Measurements from ENCODE around the gene ZHX3.
"Not testable (repeated sequence)": the region's sequence is repeated elsewhere in the genome, so short reads cannot be mapped to it uniquely, and the experiment has no call there.

ZHX3 gene

DNA sequence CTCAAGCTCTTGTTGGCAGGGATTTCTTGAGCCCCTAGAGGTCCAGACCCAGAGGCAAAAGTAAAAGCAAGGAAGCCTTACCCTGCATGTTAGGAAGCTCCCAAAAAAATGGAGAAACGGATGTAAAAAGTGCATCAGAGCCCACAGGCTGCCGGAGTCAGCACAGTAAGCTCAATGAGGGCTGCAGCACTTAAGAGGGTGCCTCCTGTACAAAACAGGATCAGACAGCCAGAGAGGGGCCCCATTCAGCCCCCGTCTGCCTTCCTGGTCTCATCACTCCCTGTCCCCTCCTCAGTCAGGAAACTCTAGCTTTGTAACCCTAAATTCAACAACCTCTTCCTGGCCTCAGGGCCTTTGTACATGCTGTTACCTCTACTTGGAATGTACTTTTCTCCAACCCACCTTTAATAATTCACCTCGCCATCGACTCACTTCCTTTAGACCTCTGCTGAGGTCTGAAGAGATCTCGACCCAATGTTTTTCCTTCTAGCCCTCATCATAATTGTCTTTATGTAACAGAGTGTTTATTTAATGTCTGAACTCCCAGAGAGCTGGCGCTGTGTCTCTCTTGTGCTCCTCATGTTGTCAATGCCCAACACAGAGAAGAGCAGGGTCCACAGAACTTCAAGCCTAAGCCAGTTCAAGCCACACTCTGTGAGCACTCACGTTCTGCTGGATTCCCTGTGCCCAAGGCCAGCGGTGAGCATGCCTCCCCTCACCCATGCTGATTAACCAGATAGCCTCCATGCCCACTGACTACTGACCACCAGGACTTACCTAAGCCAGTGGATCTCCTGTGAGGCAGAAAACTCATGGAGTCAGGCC, 183.0 kb downstream of the ZHX3 start:
- H3K4me1 ChIP-seq (ENCODE audit: control extremely low read depth in 1 of 4, control insufficient read depth in 4 of 4, insufficient read depth in 4 of 4, low read length in 3 of 4): peaks cover 9 to 33% (median 30%) of the 10 kb centered on the region in 4 experiments
- peaks cover 0 to 20% (median 8%) of the 10 kb centered on the region in 5 experiments for H3K27me3 ChIP-seq (replicated peaks in 2 of 5; ENCODE audit: control insufficient read depth in 4 of 5, insufficient read depth in 5 of 5, low read length in 4 of 5)
- 80% methylated on average over 8 of the region's 9 CpGs for whole genome bisulfite sequencing (ENCODE audit: insufficient coverage)
- no peaks in the 10 kb centered on the region for H3K36me3 ChIP-seq (ENCODE audit: control insufficient read depth in 4 of 4, insufficient read depth in 4 of 4, low read length in 3 of 4)
- CTCF ChIA-PET: interaction anchor here (0.8 to 6.8 kb wide), 24 partner anchors 9 to 392 kb away, joined by 3 to 56 read pairs (median 5); partner anchors contain the start of gene LPIN3
- no peak for DNase-seq
- no peaks in the 10 kb centered on the region for H3K9me3 ChIP-seq (ENCODE audit: control extremely low read depth in 1 of 5, control insufficient read depth in 4 of 5, insufficient read depth in 2 of 5, low read depth in 1 of 5, low read length in 4 of 5)
- no peak overlapping the region for H3K27ac ChIP-seq (ENCODE audit: insufficient read depth in 1 of 2, low read depth in 1 of 2, low read length in 2 of 2, poor library complexity in 1 of 2, severe bottlenecking in 2 of 2)
- POLR2A ChIA-PET: interaction anchor here (0.7 kb wide), 1 partner anchor 22 kb away, joined by 3 read pairs; no protein-coding TSS in a partner anchor
- H3K4me3 ChIP-seq (ENCODE audit: control insufficient read depth in 1 of 7, extremely low read depth in 1 of 7, insufficient read depth in 4 of 7, low read depth in 2 of 7, low read length in 6 of 7): no peak overlapping the region

DNA sequence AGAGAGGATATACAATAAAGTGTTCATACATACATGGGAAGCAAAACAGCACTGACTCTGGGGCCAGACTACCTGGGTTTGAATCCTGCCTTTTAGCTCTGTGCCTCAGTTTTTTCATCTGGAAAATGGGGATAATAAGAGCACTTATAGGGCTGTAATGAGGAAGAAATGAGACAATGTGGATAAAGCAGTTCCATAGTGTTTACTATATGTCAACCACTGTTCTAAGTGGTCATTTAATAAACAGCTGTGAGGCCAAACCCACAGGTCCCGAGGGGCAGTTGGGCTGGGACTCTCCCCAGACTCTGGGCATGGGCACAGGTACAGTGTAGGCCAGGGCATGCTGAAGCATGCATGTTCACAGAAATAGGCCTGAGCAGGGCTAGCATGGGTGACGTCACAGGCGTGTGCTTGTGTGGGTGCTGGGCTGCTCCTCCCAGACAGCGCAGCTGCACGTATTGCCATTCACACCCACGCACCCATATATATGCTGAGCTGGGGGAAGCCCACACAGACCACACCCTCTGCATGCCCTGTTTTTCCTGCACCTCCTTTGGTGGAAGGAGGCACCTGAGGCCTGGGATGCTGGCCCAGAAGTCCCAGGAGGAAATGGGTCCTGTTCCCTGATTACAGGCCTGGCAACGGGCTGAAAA, 183.7 kb downstream of the ZHX3 start:
- 100% methylated on average over 4 of the region's 7 CpGs for WGBS (ENCODE audit: insufficient coverage)
- POLR2A ChIA-PET: no interaction called here
- no peaks in the 10 kb centered on the region for H3K9me3 ChIP-seq (ENCODE audit: control extremely low read depth in 1 of 5, control insufficient read depth in 4 of 5, insufficient read depth in 2 of 5, low read depth in 1 of 5, low read length in 4 of 5)
- H3K4me1 ChIP-seq (ENCODE audit: control extremely low read depth in 1 of 4, control insufficient read depth in 4 of 4, insufficient read depth in 4 of 4, low read length in 3 of 4): peaks cover 4 to 25% (median 24%) of the 10 kb centered on the region in 4 experiments
- CTCF ChIA-PET: interaction anchor here (0.8 to 6.8 kb wide), 9 partner anchors 8 to 205 kb away, joined by 3 to 56 read pairs (median 14); partner anchors contain the start of gene LPIN3
- H3K27ac ChIP-seq (ENCODE audit: insufficient read depth in 1 of 2, low read depth in 1 of 2, low read length in 2 of 2, poor library complexity in 1 of 2, severe bottlenecking in 2 of 2): no peak overlapping the region
- no peaks in the 10 kb centered on the region for H3K36me3 ChIP-seq (ENCODE audit: control insufficient read depth in 4 of 4, insufficient read depth in 4 of 4, low read length in 3 of 4)
- H3K4me3 ChIP-seq (ENCODE audit: control insufficient read depth in 1 of 7, extremely low read depth in 1 of 7, insufficient read depth in 4 of 7, low read depth in 2 of 7, low read length in 6 of 7): no peak overlapping the region
- peaks cover 0 to 20% (median 7%) of the 10 kb centered on the region in 5 experiments for H3K27me3 ChIP-seq (replicated peaks in 2 of 5; ENCODE audit: control insufficient read depth in 4 of 5, insufficient read depth in 5 of 5, low read length in 4 of 5)
- DNase-seq: no peak

DNA sequence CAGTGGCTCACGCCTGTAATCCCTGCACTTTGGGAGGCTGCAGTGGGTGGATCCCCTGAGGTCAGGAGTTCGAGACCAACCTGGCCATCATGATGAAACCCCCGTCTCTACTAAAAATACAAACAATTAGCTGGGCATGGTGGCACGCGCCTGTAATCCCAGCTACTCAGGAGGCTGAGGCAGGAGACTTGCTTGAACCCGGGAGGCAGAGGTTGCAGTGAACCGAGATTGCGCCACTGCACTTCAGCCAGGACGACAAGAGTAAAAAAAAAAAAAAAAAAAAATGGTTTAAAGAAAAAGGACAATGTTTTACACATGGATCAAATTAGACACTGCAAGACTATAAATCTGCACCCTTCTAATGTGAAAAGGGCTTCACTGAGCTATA, 185.1 kb downstream of the ZHX3 start:
- peaks cover 0 to 20% (median 7%) of the 10 kb centered on the region in 5 experiments for H3K27me3 ChIP-seq (replicated peaks in 2 of 5; ENCODE audit: control insufficient read depth in 4 of 5, insufficient read depth in 5 of 5, low read length in 4 of 5)
- H3K27ac ChIP-seq (ENCODE audit: insufficient read depth in 1 of 2, low read depth in 1 of 2, low read length in 2 of 2, poor library complexity in 1 of 2, severe bottlenecking in 2 of 2); H3K4me3 ChIP-seq (ENCODE audit: control insufficient read depth in 1 of 7, extremely low read depth in 1 of 7, insufficient read depth in 4 of 7, low read depth in 2 of 7, low read length in 6 of 7); H3K9me3 ChIP-seq (ENCODE audit: control extremely low read depth in 1 of 5, control insufficient read depth in 4 of 5, insufficient read depth in 2 of 5, low read depth in 1 of 5, low read length in 4 of 5); DNase-seq; H3K36me3 ChIP-seq (ENCODE audit: control insufficient read depth in 4 of 4, insufficient read depth in 4 of 4, low read length in 3 of 4): not testable (repeated sequence)
- CTCF ChIA-PET: interaction anchor here (1.0 to 6.8 kb wide), 3 partner anchors 13 to 164 kb away, joined by 3 to 56 read pairs (median 3); no protein-coding TSS in a partner anchor
- H3K4me1 ChIP-seq (ENCODE audit: control extremely low read depth in 1 of 4, control insufficient read depth in 4 of 4, insufficient read depth in 4 of 4, low read length in 3 of 4): peaks cover 0 to 11% (median 9%) of the 10 kb centered on the region in 4 experiments
- POLR2A ChIA-PET: interaction anchor here (0.6 to 0.7 kb wide), 3 partner anchors 40 to 1754 kb away, joined by 5 to 7 read pairs (median 6); no protein-coding TSS in a partner anchor
- WGBS (ENCODE audit: insufficient coverage): 100% methylated on average over 3 of the region's 9 CpGs

DNA sequence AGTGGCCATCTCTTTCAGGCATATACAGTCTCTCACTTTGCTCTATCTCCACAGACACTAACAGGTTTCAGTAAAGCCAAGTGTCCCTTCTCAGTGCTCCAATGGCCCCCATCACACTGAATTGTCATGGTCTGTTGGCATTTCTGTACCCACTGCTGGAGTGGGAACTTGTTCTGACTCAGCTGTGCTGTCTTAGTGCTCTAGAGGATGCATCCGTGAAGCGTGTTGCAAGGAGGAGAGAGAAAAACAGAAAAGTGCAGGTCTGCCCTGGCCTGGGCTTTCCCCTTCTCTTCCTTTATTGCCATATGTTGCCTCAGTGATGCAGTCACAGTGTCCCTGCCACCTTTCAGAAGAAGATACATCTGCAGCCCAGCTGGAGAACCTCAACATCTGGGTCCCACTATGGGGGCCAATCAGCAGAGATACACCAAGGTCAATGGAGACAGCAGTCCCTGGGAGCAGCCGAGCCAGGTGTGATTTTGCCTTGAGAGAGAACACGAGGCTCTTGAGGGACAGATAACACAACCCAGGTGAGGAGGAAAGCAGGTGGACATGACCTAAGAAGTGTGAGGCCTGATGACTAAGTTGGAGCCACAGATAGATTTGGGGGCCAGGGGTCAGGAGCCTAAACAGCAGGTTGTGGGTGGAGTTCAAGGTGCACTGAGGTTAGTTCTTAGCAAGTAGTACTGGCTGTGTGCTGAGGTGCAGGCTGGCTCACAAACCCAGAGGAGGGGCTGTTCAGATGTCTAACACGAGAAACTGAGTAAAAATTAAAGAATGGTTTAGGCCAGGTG, 185.7 kb downstream of the ZHX3 start:
- Histone ChIP-seq H3K4me3 (ENCODE audit: control insufficient read depth in 1 of 7, extremely low read depth in 1 of 7, insufficient read depth in 4 of 7, low read depth in 2 of 7, low read length in 6 of 7) (no peak overlapping the region), H3K4me1 (ENCODE audit: control extremely low read depth in 1 of 4, control insufficient read depth in 4 of 4, insufficient read depth in 4 of 4, low read length in 3 of 4) (peaks cover 0 to 8% (median 7%) of the 10 kb centered on the region in 4 experiments), H3K9me3 (ENCODE audit: control extremely low read depth in 1 of 5, control insufficient read depth in 4 of 5, insufficient read depth in 2 of 5, low read depth in 1 of 5, low read length in 4 of 5) (no peaks in the 10 kb centered on the region), H3K36me3 (ENCODE audit: control insufficient read depth in 4 of 4, insufficient read depth in 4 of 4, low read length in 3 of 4) (peaks cover 0 to under 1% (median 0%) of the 10 kb centered on the region in 4 experiments), H3K27me3 (replicated peaks in 2 of 5; ENCODE audit: control insufficient read depth in 4 of 5, insufficient read depth in 5 of 5, low read length in 4 of 5) (peaks cover 0 to 20% (median 7%) of the 10 kb centered on the region in 5 experiments), H3K27ac (ENCODE audit: insufficient read depth in 1 of 2, low read depth in 1 of 2, low read length in 2 of 2, poor library complexity in 1 of 2, severe bottlenecking in 2 of 2) (no peak overlapping the region)
- no peak for DNase-seq
- POLR2A ChIA-PET: no interaction called here
- 100% methylated on average over 4 of the region's 5 CpGs for WGBS (ENCODE audit: insufficient coverage)
- CTCF ChIA-PET: interaction anchor here (1.0 to 6.8 kb wide), 3 partner anchors 12 to 208 kb away, joined by 3 to 56 read pairs (median 4); no protein-coding TSS in a partner anchor
